ENCODE results near the gene FBN1.

Gene FBN1

DNA sequence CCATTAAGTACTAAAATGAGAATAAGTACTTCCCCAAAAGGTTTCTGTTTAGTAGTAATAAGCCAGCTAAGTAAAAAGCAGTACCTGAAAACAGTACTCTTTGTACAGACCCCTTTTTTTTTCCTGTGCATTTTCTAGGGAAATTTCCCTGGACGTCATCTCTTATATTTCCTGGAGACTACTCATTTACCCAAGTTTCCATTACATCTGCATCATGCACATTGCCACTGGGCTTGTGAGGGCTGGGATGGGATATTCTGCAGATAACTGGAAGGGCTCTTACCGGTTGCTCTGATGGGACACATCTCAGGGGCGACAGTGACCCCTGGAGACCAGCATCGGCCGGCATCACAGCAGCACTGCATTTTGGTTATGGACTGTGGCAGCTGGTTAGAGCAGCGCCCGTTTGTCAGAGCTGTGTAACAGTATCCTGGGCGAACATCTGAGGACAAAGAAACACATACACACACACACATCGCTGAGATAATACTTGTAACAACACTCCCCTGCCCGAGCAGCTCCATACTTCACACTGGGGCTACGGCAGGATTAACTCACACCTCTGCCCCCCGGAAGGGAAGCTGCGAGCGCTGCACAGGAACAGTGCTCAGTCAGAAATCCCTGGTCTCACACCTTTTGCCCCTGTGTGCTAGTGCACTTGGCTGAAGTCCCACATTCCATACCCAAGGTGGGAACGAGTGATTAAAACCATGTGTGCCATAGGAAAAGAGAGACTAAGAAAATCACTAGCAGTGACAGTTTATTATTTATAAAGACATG, 124.9 kb downstream of the FBN1 start:
- DNase-seq (ENCODE audit: low read depth in 1 of 2, low spot score in 1 of 2) = peak in 1 of 2 experiments; percentile 33
- TF ChIP-seq JUND (IDR thresholded peaks at IDR 0.05; ENCODE audit: low read depth) = no peak
- in situ Hi-C loops (cut with HindIII; ENCODE audit: low pct_unique_long_range_greater_than_20kb, low sequenced_read_pairs) = no loop called here

DNA sequence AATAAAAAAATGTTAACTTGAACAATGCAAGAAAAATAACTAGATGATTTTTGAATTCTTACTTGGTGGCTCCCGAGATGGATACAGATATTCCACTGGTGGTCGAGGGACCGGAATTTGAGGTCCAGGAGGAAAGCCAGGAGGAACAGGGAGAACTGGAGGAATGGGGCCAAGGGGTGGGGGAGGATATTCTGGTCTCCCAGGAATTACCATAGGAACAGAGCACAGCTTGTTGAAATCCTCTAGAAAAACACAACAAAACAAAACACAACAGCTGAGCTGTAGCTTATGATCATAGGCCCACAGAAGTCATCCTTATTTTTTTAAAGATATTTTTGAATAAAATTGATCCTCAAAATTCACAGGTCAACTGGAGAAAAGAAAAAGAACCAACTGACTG, 129.4 kb downstream of the FBN1 start:
- TF ChIP-seq JUND (IDR thresholded peaks at IDR 0.05; ENCODE audit: low read depth) = no peak
- no peak for DNase-seq (ENCODE audit: low read depth in 1 of 2, low spot score in 1 of 2)
- in situ Hi-C loops (cut with HindIII; ENCODE audit: low pct_unique_long_range_greater_than_20kb, low sequenced_read_pairs) = no loop called here

DNA sequence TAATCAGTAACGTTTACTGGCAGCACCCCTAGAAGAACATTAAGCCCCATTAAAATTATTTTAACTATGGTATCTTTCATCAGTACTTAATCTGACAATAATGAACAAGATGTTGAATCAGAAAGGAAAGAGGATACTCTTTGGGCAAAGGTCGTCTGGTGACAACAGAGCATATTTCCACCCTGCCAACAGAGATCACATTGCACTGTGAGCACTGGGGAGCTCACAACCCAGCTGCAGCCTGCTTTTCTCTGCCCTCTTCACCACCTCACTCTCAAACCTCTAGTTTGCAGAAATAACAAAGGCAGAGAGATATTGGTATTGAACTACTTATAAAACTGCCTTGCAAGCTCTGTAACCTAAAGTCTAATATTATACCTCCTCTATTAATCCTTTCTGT, 130.0 kb downstream of the FBN1 start:
- in situ Hi-C loops (cut with HindIII; ENCODE audit: low pct_unique_long_range_greater_than_20kb, low sequenced_read_pairs) = no loop called here
- no peak for TF ChIP-seq JUND (IDR thresholded peaks at IDR 0.05; ENCODE audit: low read depth)
- DNase-seq (ENCODE audit: low read depth in 1 of 2, low spot score in 1 of 2) = no peak

DNA sequence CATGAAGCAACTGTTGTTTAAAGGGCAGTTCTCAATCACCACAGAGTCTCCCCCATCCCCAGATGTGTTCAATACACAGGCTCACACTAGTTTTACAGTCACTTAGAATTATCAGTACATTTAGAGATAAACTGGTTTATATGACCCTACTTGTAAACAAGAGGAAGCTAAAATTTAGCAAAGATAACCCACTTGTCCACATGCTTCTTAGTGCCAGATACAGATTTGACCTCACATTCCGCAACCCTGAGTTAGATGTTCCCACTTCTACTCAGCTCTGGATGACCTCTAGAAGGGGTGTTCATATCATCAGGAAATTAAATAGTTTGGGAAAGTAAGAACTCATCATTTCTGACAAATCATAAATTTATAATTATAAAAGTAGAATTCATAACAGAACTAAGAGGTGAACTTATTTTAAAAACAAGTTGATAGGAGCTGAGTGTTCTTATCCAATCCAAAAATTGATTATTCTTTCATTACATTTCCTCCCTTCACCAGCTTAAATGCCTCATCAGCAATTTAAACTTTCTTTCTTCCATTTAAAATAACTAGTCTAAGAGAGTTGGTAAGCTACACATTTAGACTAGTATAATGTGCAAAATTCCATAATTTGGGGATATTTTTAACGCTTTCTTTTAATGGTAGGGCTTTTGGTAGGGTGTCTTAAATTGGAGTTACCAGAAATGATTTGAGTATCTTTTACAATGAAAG, 131.2 kb downstream of the FBN1 start:
- DNase-seq (ENCODE audit: low read depth in 1 of 2, low spot score in 1 of 2) = no peak
- TF ChIP-seq JUND (IDR thresholded peaks at IDR 0.05; ENCODE audit: low read depth) = no peak
- in situ Hi-C loops (cut with HindIII; ENCODE audit: low pct_unique_long_range_greater_than_20kb, low sequenced_read_pairs) = no loop called here

DNA sequence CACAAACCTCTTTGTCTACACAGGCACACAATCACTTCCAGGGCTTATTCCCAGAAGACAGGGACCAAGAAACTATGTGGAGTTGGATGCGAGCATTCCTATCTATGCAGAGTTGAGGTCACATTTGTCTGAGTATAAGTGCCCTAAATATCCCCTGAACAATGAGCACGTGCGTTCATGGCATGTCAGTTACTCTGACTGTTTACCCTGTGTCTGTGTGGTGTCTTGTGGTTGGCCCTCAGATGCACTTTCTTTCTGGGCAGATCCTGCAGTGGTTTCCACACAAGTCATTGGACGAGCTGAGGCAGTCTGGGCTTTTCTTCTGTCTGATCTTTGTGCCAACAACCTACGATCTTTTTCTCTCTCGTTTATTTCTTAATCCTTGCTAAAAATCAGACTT, 134.5 kb downstream of the FBN1 start:
- no peak for TF ChIP-seq JUND (IDR thresholded peaks at IDR 0.05; ENCODE audit: low read depth)
- DNase-seq (ENCODE audit: low read depth in 1 of 2, low spot score in 1 of 2) = peak in 1 of 2 experiments; percentile 10

DNA sequence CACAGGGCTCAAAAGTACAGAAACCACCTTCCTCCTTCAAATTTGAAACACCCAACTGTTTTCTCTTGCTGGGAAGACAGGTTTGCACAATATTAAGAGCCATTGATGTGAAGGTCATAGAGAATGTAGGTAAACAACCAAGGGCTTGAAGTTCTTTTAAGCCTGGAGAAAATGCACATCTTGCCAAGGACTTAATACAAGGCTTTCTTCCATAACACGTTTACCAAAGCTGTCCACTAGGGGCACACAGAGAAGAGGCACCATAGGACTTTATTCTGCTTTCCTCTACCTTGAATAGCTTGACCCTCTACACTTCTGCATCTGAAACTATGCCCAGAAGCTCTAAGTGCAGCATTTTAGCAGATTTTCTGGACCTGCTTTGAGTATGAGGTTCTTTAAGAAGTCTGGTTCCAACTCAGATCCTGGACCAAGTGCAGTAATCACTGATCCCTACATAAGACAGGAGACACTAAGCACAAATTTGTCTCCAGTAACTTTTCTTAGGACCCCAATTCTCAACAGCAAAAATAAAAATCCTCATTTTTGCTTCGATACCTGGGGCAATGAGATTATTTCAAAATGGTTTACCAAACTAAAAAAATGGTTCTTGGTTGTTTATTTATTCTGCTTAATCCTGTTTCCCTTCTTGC, 138.0 kb downstream of the FBN1 start:
- in situ Hi-C loops (cut with HindIII; ENCODE audit: low pct_unique_long_range_greater_than_20kb, low sequenced_read_pairs) = no loop called here
- DNase-seq (ENCODE audit: low read depth in 1 of 2, low spot score in 1 of 2) = peak; percentile 14 to 70

More for the DNA sequence above, 134.5 kb downstream of the FBN1 start:
- in situ Hi-C loops (cut with HindIII; ENCODE audit: low pct_unique_long_range_greater_than_20kb, low sequenced_read_pairs) = no loop called here

DNA sequence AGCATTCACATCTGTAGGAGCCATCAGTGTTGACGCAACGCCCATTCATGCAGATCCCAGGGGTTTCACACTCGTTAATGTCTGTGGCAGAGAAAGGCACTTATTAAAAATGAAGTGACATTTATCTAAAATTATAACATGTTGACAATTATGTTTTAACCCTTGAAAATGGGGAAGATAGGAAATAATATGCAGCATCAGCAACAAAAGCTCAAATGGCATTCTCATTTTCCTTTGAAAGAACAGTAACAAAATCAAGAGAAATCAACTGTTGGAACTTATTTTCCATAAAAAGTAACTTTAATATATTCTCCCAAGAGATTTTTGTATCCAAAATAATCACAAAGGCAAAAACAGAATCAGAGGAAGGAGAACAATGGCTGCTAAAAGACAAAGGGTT, 140.4 kb downstream of the FBN1 start:
- in situ Hi-C loops (cut with HindIII; ENCODE audit: low pct_unique_long_range_greater_than_20kb, low sequenced_read_pairs) = no loop called here
- DNase-seq (ENCODE audit: low read depth in 1 of 2, low spot score in 1 of 2) = no peak
- TF ChIP-seq JUND (IDR thresholded peaks at IDR 0.05; ENCODE audit: low read depth) = no peak

More for the DNA sequence above, 138.0 kb downstream of the FBN1 start:
- no peak for TF ChIP-seq JUND (IDR thresholded peaks at IDR 0.05; ENCODE audit: low read depth)

DNA sequence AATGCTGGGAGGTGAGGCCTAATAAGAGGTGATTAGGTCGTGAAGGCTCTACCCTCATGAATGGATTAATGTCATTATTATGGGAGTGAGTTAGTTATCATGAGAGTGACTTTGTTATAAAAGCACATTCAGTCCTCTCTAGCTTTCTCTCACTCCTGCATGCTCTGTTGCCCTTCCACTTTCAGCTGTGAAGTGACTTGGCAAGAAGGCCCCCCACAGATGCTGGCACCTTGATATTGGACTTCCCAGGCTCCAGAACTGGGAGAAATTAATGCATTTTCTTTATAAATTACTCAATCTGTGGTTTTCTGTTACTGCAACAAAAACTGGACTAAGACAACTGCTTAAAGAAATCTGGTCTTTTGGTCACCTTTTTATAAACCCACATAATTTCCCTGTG, 144.3 kb downstream of the FBN1 start:
- in situ Hi-C loops (cut with HindIII; ENCODE audit: low pct_unique_long_range_greater_than_20kb, low sequenced_read_pairs) = no loop called here
- no peak for DNase-seq (ENCODE audit: low read depth in 1 of 2, low spot score in 1 of 2)
- TF ChIP-seq JUND (IDR thresholded peaks at IDR 0.05; ENCODE audit: low read depth) = no peak

DNA sequence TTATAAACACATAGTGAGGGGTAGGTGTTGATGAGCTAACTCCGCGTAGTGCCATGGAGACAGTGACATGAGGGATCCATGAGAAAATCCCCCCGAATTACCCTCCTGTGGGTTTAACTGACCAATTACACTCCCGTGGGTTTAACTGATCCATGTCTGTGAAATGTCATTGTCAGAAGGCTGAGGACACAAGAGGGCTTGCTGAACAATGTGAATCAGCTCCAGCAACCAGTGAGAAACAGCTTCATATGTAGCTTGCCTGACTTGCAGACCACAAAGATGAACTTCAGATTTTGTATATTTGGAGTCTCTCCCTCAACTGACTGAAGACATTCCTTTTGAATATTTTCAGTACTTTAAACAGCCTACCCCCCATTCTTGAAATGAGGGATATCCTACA, 144.9 kb downstream of the FBN1 start:
- in situ Hi-C loops (cut with HindIII; ENCODE audit: low pct_unique_long_range_greater_than_20kb, low sequenced_read_pairs) = no loop called here
- no peak for DNase-seq (ENCODE audit: low read depth in 1 of 2, low spot score in 1 of 2)
- TF ChIP-seq JUND (IDR thresholded peaks at IDR 0.05; ENCODE audit: low read depth) = no peak

DNA sequence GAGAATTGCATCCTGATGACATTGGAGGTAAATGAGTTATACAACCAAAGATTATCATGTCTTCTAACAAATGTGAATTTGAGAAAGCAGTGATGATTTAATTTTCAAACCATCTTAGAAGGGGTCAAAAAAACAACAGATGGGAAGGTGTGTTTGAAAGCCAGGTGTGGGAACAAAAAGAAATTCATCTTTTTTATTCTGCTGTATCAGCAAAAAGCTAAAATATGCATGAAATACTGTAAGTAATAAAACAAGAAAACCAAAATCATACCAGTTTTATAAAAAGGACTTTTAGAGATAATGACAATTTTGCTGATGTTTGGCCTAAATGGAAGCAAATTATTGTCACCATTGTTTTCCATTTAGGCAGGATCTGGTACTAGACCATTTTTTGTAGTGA, 145.5 kb downstream of the FBN1 start:
- DNase-seq (ENCODE audit: low read depth in 1 of 2, low spot score in 1 of 2) = no peak
- TF ChIP-seq JUND (IDR thresholded peaks at IDR 0.05; ENCODE audit: low read depth) = no peak
- in situ Hi-C loops (cut with HindIII; ENCODE audit: low pct_unique_long_range_greater_than_20kb, low sequenced_read_pairs) = no loop called here

DNA sequence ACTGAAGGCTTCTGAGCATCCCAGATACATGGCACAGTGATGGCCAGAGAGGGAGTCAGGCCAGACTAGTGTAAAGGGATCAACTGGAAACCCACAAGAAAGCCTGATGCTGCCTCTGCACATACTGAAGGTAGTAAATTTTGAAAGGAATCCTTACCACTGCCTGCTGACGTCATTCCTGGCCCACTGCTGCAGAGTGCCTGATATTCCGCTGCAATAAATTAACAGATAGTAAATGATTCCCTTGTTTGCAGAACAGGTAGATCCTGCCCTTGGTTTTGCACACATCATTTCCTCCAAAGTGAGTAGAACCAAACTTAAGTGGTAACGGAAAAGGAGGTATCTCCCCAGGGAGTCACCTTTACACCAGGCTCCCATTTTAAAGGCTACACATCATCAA, 146.7 kb downstream of the FBN1 start:
- no peak for TF ChIP-seq JUND (IDR thresholded peaks at IDR 0.05; ENCODE audit: low read depth)
- DNase-seq (ENCODE audit: low read depth in 1 of 2, low spot score in 1 of 2) = no peak
- in situ Hi-C loops (cut with HindIII; ENCODE audit: low pct_unique_long_range_greater_than_20kb, low sequenced_read_pairs) = no loop called here

DNA sequence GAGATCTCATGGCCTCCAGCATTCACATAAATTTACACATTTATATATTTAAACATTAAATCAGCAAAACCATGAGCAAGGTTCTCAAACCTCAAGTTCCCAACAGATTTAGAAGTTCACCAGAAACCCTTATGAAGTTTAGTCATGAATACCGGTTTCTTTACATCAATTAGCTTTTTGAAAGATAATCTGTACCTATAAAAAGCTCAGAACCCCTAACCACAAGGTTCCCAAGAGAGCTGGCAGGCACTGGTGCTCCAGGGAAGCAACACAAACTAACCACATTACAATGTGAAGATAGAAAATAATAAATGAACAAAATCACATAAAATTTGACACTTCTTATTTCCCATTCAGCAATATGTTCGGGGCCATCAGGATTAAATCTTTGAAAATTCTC, 150.9 kb downstream of the FBN1 start:
- DNase-seq (ENCODE audit: low read depth in 1 of 2, low spot score in 1 of 2) = no peak
- no peak for TF ChIP-seq JUND (IDR thresholded peaks at IDR 0.05; ENCODE audit: low read depth)
- in situ Hi-C loops (cut with HindIII; ENCODE audit: low pct_unique_long_range_greater_than_20kb, low sequenced_read_pairs) = no loop called here

DNA sequence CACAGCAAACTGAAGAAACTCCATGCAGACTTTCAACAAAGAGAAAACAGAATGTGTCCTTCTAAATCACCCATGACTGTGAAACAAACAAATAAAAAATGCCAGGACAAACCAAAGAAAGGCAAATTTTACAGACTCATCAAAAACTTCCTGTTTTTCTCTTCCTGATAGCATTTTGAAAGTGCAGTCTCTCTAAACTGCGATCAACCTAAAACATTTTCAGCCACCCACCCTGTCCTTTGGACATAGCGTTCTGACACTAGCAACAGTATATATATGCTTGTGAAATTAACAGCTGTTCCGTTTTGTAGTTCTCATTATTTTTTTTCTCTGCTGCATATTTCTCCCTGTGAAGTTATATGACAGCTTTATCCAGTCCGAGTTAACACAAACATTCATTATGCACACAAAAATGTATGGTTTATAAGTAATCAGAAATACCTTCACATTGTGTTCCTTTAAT, 151.7 kb downstream of the FBN1 start:
- in situ Hi-C loops (cut with HindIII; ENCODE audit: low pct_unique_long_range_greater_than_20kb, low sequenced_read_pairs) = no loop called here
- DNase-seq (ENCODE audit: low read depth in 1 of 2, low spot score in 1 of 2) = no peak
- no peak for TF ChIP-seq JUND (IDR thresholded peaks at IDR 0.05; ENCODE audit: low read depth)
